Colonic mucosa (tissue), 4 donors: Measurements from ENCODE around the gene XRCC4. TPM values are rescaled to one million over a fixed set of nuclear protein-coding genes. Genes with fewer than 3 reads are reported as not detected.

Source experiments
- DNase-seq: peaks from one replicate; pipeline ENCODE4 v3.0.0-alpha.2; 2020
- H3K27ac ChIP-seq: fragments of 200-600 bp; one replicate; pipeline ENCODE4 v1.8.0; 2021
- H3K27me3 ChIP-seq: fragments of 200-600 bp; one replicate; pipeline ENCODE4 v1.8.0; 2021
- H3K36me3 ChIP-seq: fragments of 200-600 bp; one replicate; pipeline ENCODE4 v1.8.0; 2021
- H3K4me1 ChIP-seq: fragments of 200-600 bp; one replicate; pipeline ENCODE4 v1.8.0; 2021; ENCODE audit warnings: mild to moderate bottlenecking
- H3K4me3 ChIP-seq: fragments of 200-600 bp; one replicate; pipeline ENCODE4 v1.8.0; 2021
- H3K9ac ChIP-seq, 2 donors: one replicate each; pipeline ENCODE4 v1.7.0; 2013; ENCODE audit warnings: control low read depth in 2 of 2, low read depth in 2 of 2, low read length in 2 of 2
- H3K9me3 ChIP-seq: fragments of 200-600 bp; one replicate; pipeline ENCODE4 v1.8.0; 2021
- CTCF ChIP-seq: fragments of 200-600 bp; IDR thresholded peaks from one replicate; pipeline ENCODE4 v1.8.0; 2022; ENCODE audit warnings: antibody characterized with exemption, mild to moderate bottlenecking
- intact Hi-C: fragments of 100-400 bp; cut with DNase I; formaldehyde crosslinking; loops from one replicate; pipeline ENCODE4 v1.14.1; 2022
- total RNA-seq, 2 donors: library from RNA; stranded (reverse); fragmentation: NEBNext Ultra II Directional in 1 of 2; extraction: Animal tissue kit (Norgen Biotek cat#: 25700) in 1 of 2; gene quantifications; one replicate each; pipeline ENCODE4 v1.2.1, GENCODE V29; 2021
- donor health status: healthy.
- donor health status: DM: no; HTN: no; CAD: no.
- donor health status: DM: no; HTN: no; CAD: no.

XRCC4 gene
- total RNA-seq, 2 donors from 2014 or later, result 5.7 to 8.7 TPM

- no peaks in the 10 kb centered on the region for H3K9me3 ChIP-seq
- no peak overlapping the region for H3K9ac ChIP-seq
- H3K27me3 ChIP-seq, result no peaks in the 10 kb centered on the region
- no peak overlapping the region for H3K27ac ChIP-seq
- no peaks in the 10 kb centered on the region for H3K4me1 ChIP-seq
- intact Hi-C loops, result no loop called here
- no peaks in the 10 kb centered on the region for H3K36me3 ChIP-seq
- TF ChIP-seq CTCF, result no peak
- DNase-seq, result no peak
- no peak overlapping the region for H3K4me3 ChIP-seq
Observed at GRCh38 chr5:83312663-83313062, 235.3 kb downstream of the XRCC4 start.

- Histone ChIP-seq H3K4me3 (no peak overlapping the region), H3K27ac (no peak overlapping the region), H3K27me3 (no peaks in the 10 kb centered on the region), H3K36me3 (no peaks in the 10 kb centered on the region), H3K4me1 (no peaks in the 10 kb centered on the region), H3K9ac (no peak overlapping the region), H3K9me3 (no peaks in the 10 kb centered on the region)
- no peak for TF ChIP-seq CTCF
- intact Hi-C loops, result no loop called here
- DNase-seq, result no peak
Observed at GRCh38 chr5:83313436-83313835, 236.1 kb downstream of the XRCC4 start.

GRCh38 chr5:83321483-83322055 lies 244.2 kb downstream of the XRCC4 start:
- no peak for DNase-seq
- no peak for TF ChIP-seq CTCF
- no peaks in the 10 kb centered on the region for H3K4me1 ChIP-seq

GRCh38 chr5:83322273-83322924 lies 245.1 kb downstream of the XRCC4 start:
- H3K4me1 ChIP-seq, result no peaks in the 10 kb centered on the region
- H3K9ac ChIP-seq, result no peak overlapping the region
- intact Hi-C loops, result no loop called here
- DNase-seq, result no peak
- H3K36me3 ChIP-seq, result no peaks in the 10 kb centered on the region
- no peak overlapping the region for H3K4me3 ChIP-seq
- TF ChIP-seq CTCF, result no peak
- no peak overlapping the region for H3K27ac ChIP-seq
- H3K9me3 ChIP-seq, result no peaks in the 10 kb centered on the region
- H3K27me3 ChIP-seq, result no peaks in the 10 kb centered on the region

More at GRCh38 chr5:83321483-83322055, 244.2 kb downstream of the XRCC4 start:
- Histone ChIP-seq H3K27me3 (no peaks in the 10 kb centered on the region), H3K27ac (no peak overlapping the region), H3K36me3 (no peaks in the 10 kb centered on the region), H3K4me3 (no peak overlapping the region), H3K9ac (no peak overlapping the region), H3K9me3 (no peaks in the 10 kb centered on the region)
- intact Hi-C loops, result no loop called here

- TF ChIP-seq CTCF, result no peak
- Histone ChIP-seq H3K9ac (no peak overlapping the region), H3K9me3 (no peaks in the 10 kb centered on the region), H3K36me3 (no peaks in the 10 kb centered on the region), H3K4me1 (no peaks in the 10 kb centered on the region), H3K4me3 (no peak overlapping the region), H3K27ac (no peak overlapping the region), H3K27me3 (no peaks in the 10 kb centered on the region)
- intact Hi-C loops, result no loop called here
- no peak for DNase-seq
Observed at GRCh38 chr5:83323557-83324180, 246.3 kb downstream of the XRCC4 start.
